Islet precursor cell (in vitro differentiated cells): ENCODE results near the gene ESRRA.
"Not testable (repeated sequence)": the region's sequence is repeated elsewhere in the genome, so short reads cannot be mapped to it uniquely, and the experiment has no call there.

Experiments
- DNase-seq: peaks from one replicate; pipeline ENCODE4 v3.0.0-alpha.2; 2018

ESRRA gene

DNA sequence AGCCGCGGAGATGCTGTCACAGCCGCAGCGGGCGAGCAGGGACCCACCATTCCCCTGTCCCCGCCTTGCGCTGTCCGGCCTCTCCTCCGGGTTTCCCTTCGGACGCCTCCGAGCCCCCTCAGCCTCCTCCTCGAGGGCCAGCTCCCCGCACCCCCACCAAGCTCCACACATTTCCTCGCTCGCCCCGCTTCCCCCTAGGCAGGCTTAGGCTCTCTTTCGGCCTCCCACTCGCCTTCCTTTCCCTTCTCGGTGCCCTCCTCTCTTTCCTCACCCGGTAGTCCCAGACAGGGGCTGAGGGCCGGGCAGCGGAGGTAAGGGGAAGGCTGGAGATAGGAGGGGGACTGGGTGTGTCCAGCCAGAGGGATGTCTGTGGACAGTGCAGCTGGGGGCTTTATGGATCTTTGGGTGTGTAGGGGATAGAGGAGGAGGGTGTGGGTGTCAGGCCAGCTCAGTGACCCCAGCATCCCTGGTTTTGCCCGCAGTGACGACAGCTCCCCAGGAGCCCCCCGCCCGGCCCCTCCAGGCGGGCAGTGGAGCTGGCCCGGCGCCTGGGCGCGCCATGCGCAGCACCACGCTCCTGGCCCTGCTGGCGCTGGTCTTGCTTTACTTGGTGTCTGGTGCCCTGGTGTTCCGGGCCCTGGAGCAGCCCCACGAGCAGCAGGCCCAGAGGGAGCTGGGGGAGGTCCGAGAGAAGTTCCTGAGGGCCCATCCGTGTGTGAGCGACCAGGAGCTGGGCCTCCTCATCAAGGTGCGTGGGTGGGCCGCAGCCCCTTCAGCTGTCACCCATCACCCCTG lies 12.7 kb upstream of the ESRRA start:
- DNase-seq: no peak

DNA sequence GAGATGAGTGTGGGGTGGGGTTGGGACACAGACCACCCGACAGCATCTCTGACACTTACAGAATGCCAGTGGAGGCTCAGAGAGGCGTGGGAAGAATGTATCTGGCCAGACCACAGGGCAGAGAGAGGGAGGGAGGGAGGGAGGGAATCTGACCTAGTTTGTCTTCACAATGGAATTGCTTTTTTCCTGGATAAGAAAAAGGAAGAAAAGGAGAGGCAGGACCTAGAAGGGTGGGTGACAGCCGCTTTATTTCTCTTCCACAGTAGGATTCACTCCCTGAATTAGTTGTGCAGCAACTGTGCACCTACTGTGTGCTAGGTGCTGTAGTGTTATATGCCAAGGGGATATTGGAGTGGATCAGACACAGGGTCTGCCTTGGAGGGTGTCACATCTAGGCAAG lies 10.6 kb upstream of the ESRRA start:
- DNase-seq: peak; percentile 72

DNA sequence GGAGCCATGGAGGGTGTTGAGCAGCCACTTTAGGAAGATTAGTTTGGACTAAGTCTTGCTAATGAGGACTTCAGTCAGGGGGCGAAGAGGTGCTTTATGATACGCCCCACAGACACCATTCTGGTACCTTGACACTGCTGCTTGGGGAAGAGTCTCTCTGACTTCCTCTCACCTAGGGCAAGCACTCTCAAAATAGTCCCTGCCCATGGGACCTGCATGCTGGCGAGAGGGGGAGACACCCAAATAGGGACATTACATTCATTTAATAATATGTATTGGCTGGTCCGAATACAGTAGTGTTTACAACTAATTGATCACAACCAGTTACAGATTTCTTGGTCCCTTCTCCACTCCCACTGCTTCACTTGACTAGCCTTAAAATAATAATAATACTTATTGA lies 9.6 kb upstream of the ESRRA start:
- DNase-seq: no peak

DNA sequence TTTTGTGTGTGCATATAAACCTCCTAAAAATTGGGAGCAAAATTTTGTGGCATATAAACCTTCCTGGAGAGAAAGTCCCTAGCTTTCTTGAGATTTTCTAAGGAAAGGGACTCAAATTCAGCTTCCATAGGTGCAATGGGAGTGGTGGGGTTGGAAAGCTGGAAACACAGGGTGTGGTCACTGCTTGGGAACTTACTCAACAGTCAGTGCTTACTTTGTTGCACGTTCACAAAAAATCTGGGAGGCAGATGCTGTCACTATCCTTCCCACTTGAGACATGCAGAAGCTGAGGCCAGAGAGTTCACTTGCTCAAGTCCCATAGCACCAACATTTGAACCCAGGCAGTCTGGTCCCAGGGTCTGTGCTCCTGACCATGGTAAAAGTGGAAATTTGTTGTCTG lies 9.1 kb upstream of the ESRRA start:
- DNase-seq: no peak

DNA sequence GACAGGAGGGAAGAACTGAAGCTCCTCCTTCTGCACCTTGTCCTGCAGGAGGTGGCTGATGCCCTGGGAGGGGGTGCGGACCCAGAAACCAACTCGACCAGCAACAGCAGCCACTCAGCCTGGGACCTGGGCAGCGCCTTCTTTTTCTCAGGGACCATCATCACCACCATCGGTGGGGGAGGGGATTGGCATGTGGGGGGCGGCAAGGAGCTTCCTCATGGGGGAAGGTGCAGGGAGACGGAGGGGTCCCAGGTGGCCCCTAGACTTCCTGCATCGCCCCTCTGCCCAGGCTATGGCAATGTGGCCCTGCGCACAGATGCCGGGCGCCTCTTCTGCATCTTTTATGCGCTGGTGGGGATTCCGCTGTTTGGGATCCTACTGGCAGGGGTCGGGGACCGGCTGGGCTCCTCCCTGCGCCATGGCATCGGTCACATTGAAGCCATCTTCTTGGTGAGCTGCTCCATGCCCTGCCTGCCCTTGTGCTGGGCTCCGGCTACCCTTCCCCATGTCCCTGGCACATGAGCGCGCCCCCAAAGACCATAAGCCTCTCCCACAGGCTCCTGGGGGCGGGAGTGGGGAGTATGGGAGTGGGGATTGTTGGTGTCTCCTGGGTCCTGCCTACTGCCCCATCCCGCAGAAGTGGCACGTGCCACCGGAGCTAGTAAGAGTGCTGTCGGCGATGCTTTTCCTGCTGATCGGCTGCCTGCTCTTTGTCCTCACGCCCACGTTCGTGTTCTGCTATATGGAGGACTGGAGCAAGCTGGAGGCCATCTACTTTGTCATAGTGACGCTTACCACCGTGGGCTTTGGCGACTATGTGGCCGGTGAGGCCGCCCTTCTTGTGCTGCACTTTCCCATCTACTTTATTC lies 8.3 kb upstream of the ESRRA start:
- peak; percentile 50 for DNase-seq

DNA sequence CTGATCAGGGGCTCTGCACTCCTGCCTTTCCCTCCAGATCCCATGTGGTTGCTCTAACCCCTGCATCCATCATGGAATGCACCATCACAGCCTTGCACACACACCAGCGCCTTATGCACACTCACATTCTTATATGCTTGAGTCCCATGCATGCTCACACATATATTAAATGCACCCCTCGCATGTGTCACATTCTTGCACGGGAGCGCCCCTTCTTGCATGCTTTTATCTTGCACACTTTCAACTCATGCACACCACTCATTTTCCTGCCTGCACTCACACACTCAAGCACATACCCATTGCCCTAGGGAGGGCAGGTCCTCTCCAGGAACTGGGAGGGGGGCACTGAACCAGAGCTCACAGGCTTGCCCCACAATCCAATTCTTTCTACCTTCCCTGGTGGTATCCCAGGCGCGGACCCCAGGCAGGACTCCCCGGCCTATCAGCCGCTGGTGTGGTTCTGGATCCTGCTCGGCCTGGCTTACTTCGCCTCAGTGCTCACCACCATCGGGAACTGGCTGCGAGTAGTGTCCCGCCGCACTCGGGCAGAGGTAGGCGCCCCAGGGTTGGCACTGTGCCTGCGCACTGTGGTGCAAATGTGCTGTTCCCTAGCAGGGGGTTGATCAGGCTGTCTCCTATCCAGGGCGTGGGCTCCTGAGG lies 7.5 kb upstream of the ESRRA start:
- DNase-seq: no peak

DNA sequence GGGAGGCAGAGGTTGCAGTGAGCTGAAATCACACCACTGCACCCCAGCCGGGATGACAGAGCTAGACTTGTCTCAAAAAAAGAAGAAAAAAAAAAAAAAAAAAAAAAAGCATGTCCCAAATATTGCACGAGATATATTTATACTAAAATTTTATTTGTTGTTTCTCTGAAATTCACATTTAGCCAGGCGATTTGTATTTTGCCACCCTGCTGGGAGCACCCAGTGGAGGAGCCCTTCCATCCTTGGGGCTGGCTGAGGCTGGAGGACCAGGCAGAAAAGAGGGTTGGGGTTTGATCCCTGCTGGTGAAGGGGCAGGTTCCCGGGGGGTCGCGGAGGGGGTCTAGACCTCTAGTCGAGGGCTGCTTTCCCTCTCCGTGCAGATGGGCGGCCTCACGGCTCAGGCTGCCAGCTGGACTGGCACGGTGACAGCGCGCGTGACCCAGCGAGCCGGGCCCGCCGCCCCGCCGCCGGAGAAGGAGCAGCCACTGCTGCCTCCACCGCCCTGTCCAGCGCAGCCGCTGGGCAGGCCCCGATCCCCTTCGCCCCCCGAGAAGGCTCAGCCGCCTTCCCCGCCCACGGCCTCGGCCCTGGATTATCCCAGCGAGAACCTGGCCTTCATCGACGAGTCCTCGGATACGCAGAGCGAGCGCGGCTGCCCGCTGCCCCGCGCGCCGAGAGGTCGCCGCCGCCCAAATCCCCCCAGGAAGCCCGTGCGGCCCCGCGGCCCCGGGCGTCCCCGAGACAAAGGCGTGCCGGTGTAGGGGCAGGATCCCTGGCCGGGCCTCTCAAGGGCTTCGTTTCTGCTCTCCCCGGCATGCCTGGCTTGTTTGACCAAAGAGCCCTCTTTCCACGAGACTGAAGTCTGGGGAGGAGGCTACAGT lies 6.1 kb upstream of the ESRRA start:
- peak; percentile 56 for DNase-seq

DNA sequence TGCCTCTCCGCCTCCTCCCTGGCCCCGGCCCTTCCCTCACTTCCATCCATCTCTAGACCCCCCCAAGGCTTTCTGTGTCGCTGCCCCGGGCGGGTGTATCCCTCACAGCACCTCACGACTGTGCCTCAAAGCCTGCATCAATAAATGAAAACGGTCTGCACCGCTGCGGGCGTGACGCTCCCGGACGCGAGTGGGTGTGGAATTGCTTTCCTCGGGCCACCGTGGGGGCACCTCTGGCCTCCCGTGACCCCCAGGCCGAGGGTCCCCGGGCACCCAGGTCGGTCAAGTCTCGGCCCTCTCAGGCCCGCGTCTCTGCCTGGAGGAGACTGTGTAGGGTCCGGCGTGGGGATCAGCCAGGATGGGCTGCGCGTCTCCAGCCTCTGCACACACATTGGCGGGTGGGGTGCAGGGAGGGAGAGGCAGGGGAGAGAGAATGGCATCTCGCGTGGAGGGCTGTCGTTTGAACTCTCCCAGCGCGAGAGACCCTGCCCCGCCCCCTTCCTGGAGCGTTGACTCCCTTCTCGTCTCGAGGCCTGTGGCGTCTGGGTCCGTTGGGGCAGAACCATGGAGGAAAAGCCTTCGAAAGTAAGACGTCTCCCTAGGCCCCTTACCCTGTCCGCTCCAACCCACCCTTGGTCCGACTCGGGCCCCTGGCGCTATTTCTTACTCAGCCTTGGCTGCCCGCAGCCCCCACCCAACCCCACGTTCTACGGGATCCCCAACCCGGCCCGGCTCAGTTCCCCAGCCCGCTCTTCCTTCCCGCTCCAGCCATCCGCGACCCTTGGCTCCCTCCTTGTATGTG lies 5.3 kb upstream of the ESRRA start, which contains the start of gene CATSPERZ:
CATSPERZ (plus strand) TSS at position 512 of the 802 bp plus-strand sequence; CDS start at position 565, 53 bp downstream.
- no peak for DNase-seq

DNA sequence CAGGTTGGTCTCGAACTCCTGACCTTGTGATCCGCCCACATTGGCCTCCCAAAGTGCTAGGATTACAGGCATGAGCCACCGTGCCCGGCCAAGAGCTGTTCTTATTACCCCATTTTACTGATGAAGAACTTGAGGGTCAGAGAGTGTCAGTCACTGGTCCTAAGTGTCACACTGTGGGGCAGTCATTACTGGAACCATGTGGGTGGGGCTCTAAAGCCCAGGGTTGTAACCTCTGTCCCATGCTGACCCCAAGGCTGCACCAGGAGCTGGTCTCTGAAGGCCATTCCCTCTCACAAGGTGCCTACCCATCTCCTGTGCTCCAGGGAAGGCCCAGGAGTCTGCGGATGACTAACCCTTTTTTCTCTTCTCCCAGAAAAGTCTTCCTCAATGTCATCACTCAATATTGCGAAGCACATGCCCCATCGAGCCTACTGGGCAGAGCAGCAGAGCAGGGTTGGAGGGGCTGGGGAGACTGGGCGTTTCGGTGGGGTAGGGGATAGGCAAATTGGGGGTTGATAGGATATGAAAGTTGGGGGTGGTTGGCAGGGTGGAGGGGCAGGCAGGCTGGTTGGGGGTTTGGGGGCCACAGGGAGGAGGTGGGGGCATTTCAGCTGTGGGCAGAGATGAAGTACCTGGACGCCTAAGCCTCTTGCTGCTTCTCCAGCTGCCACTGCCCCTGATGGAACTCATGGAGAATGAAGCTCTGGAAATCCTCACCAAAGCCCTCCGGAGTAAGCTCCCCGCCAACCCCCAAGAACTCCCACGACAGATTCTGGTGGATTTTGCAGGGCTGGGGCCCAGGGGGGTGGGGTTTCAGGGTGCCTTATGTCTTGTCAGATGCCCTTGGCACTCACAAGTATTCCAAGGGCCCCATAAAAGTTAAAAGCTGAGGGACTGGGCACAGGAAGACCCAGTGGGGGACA lies 2.0 kb upstream of the ESRRA start:
- DNase-seq: no peak

DNA sequence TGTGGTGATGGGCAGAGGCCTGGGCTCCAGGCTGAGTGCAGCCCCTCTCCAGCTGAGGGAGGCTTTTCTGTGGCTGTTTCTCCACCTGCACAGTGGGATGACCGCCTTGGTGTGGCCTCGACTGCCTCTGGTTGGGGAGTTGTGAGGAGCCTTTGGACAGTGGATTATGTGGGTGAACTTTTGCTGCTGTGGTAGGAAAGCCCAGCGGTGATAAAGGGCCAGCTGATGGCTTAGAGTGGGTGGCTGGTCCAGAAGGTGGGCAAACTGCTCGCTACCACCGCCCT lies 1.4 kb upstream of the ESRRA start:
- DNase-seq: no peak

DNA sequence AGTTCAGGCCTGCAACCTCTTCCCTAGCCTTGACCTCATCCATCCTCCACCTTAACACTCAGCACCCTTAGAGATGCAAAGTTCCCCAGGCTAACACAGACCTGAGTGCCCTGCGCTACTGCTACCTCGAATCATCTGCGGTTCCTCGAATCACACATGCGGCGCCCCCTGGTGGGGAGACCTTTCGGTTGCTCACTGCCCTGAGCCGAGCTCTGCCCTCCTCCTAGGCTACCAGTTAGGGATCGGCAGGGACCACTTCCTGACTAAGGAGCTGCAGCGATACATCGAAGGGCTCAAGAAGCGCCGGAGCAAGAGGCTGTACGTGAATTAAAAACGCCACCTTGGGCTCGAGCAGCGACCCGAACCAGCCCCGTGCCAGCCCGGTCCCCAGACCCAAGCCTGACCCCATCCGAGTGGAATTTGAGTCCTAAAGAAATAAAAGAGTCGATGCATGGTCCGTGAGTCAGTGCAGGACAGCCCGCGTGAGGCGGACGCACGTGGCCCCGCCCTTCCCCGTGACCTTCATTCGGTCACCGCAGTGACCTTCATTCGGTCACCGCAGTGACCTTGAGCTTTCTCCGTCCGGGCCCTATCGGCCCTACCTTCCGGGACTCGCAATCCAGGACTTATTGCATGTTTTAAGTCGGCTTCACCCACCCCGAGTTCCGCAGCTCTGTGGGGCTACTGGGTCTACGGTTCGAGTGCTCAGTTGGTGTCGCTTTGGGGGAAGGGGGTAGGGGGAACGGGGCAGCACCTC lies 830 bp upstream of the ESRRA start:
- DNase-seq: peak; percentile 97

DNA sequence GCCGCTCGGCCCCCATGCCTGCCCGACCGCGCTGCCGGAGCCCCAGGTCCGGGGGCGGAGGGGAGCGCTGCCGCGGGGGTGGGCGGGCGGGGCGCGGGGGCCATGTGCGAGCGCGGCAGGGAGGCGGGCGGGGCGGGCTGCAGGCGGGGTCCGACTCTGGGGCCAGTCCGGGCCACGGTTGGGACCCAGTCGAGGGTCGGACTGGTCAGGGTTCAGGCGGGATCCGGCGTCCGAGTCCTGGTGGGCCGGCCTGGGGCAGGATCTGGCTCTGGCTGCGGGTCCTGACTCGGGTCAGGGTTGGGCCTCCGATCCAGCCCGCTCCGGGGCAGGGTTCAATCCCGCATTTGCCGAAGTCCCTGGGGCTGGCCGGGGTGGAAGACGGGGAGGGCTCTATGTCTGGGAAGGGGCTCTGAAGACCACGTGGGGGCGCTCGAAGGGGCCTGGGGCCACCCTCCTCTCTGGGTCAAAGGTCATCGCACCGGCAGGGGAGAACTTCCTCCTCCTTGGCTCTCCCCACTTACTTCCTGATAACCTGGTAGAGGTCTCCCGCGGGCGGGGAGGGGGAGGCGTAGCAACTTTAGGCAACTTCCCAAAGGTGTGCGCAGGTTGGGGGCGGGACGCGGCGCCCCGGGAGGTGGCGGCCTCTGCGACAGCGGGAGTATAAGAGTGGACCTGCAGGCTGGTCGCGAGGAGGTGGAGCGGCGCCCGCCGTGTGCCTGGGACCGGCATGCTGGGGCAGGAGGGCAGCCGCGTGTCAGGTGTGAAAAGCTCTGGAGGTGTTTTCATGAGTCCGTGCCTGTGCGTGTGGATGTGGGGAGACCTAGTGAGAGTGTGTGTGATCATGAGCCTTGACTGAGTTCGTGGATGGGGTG lies 603 bp downstream of the ESRRA start:
- DNase-seq: peak; percentile 91

DNA sequence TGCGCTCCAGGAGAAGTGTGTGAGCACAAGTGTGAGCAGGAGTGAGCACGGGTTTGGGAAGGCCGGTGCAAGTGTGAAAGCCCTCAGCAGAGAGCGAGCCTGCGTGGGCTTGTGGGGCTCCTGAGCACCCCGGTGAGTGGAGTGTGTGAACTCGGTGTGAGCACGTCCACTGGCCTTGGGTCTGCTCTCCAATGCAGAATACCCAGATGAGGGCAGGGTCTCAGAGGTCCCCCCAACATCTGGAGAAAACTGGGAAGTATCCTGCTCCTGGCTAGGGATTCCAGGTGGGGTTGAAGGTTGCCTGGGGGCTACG lies 1.2 kb downstream of the ESRRA start:
- no peak for DNase-seq

DNA sequence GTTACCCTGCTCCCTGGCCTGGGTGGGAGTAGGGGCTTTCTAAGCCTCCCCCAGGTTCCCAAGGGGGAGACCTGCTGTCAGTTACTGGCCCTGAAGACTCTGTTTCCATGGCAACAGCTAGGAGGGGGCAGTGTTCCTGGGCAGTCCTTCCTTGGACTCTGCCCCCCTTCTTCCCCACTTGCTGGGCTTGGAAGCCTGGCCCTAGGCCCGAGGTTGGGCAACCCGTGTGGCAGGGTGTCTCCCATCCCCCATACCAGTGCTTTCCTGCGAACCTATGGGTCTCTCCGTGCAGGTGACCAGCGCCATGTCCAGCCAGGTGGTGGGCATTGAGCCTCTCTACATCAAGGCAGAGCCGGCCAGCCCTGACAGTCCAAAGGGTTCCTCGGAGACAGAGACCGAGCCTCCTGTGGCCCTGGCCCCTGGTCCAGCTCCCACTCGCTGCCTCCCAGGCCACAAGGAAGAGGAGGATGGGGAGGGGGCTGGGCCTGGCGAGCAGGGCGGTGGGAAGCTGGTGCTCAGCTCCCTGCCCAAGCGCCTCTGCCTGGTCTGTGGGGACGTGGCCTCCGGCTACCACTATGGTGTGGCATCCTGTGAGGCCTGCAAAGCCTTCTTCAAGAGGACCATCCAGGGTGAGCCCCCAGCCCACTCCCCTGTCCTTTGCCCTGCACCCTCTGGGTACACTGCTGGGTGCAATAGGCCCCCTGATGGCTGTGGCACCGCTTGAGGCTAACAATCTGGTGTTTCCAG lies 1.7 kb downstream of the ESRRA start:
- no peak for DNase-seq

DNA sequence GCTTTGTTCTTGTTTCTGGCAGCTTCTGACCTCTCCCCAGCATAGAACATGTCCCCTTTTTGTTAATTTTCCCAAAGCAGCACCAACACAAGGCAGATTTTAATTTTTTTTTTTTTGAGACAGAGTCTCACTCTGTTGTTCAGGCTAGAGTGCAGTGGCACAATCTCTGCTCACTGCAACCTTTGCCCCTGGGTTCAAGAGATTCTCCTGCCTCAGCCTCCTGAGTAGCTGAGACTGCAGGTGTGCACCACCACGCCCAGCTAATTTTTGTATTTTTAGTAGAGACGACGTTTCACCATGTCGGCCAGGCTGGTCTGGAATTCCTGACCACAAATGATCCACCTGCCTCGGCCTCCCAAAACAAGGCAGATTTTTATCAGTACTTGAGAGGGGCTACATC lies 2.5 kb downstream of the ESRRA start:
- not testable (repeated sequence) for DNase-seq

DNA sequence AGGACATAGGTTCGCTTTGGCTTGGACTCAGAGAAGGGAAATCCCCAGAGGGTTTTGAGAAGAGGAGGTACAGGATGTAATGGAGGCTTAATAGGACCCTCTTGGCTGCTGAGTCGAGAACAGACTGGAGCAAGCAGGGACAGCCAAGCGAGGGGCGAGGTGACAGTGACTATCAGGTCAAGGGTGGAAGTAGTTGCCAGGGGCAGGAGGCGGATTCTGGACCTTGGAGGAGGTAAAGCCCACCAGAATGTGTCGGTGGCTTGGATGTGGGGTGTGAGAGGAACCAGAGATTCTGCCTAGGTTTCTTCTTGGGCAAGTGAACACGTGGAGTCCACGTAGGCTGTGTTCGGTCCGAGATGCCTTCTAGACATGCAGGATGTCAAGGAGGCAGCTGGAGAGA lies 7.6 kb downstream of the ESRRA start:
- no peak for DNase-seq

DNA sequence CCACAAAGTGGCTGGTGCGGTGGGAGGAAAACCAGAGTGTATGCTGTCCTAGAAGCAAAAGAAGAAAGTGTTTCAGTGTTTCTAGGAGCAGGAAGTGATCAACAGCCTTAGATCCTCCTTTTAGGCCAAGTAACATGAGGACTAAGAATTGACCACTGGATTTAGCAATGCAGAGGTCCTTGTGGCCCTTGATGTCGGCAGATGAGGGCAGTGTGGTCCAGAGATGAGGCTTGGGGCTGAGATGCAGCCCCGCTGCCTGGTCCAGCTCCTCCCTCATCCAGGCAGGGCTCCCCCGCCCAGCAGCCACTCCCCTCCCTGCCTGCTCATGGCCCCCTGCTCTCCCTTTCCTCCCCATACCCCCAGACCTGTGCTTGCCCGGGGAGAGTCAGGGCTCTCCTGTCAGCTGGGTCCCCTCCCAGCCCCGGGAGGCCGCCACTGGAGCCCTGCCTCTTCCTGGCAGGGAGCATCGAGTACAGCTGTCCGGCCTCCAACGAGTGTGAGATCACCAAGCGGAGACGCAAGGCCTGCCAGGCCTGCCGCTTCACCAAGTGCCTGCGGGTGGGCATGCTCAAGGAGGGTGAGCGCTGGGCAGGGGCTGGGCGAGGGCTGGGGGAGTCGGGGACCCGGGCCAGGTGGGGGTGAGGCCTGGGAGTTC lies 8.3 kb downstream of the ESRRA start:
- peak; percentile 53 for DNase-seq
